HepG2 (cell line): ENCODE measurements around the gene DUS1L. TPM values are rescaled to one million over a fixed set of nuclear protein-coding genes. Genes with fewer than 3 reads are reported as not detected.
A peak's percentile ranks its signal among the peaks of the same experiment; 100 is the strongest.

Experiments used
- ATAC-seq: fragments of 200-7000 bp; cut with Tn5 transposase; 3 replicates; pipeline ENCODE4 v1.9.1; 2020; ENCODE audit warnings: mild to moderate bottlenecking, moderate library complexity
- BruUV-seq: library from RNA; stranded (reverse); fragments of 400-500 nt; replicated peaks from 2 replicates; lab custom pipeline; 2021; lab: Mats Ljungman, UMichigan
- CTCF ChIA-PET: fragments of 300-600 bp; formaldehyde crosslinking; extraction: SDS; loops from one replicate; lab custom pipeline; 2021; ENCODE audit warnings: low total read pairs, inconsistent platforms, low intra/inter-chr PET ratio; lab: Yijun Ruan, JAX
- POLR2A ChIA-PET: fragments of 350-600 bp; sonication (Branson Sonifier 250); formaldehyde crosslinking; loops from one replicate; lab custom pipeline; 2020; ENCODE audit warnings: antibody characterized with exemption, inconsistent platforms; lab: Yijun Ruan, JAX
- DNase-seq: peaks from one replicate; pipeline ENCODE4 v3.0.0-alpha.2; 2015; ENCODE audit warnings: low spot score
- FAIRE-seq: peaks from 3 replicates; lab custom pipeline; 2011; peaks lifted over from hg19 to GRCh38; lab: Jason Lieb, UNC
- H2AFZ ChIP-seq: one replicate; pipeline ENCODE4 v1.6.1; 2011; ENCODE audit warnings: low read length, inconsistent platforms
- H3K27ac ChIP-seq: fragments of 300-600 bp; 3 replicates; pipeline ENCODE4 v1.8.0; 2011; ENCODE audit warnings: mixed run types, mild to moderate bottlenecking, mixed read lengths, low read length, inconsistent platforms; ENCODE audit not compliant: insufficient read depth; ENCODE audit errors: extremely low read length
- H3K27me3 ChIP-seq, 2 experiments: fragments of 200-600 bp in 1 of 2; 2 replicates in 1 of 2; 3 replicates in 1 of 2; pipeline versions ENCODE4 v1.6.0 to v1.8.0; 2011; ENCODE audit warnings: low read length in 2 of 2, mild to moderate bottlenecking in 2 of 2, moderate library complexity in 2 of 2, inconsistent platforms in 1 of 2; ENCODE audit not compliant: insufficient read depth in 2 of 2, control insufficient read depth in 1 of 2
- H3K36me3 ChIP-seq, 2 experiments: fragments of 200-600 bp in 1 of 2; replicated peaks in 1 of 2; 2 replicates in 1 of 2; 3 replicates in 1 of 2; pipeline versions ENCODE4 v1.5.1 to v1.8.0; 2011; ENCODE audit warnings: low read length in 2 of 2, inconsistent platforms in 1 of 2; ENCODE audit not compliant: insufficient read depth in 2 of 2, control insufficient read depth in 1 of 2
- H3K4me1 ChIP-seq: 2 replicates; pipeline ENCODE4 v1.5.1; 2012; ENCODE audit warnings: low read length, inconsistent platforms; ENCODE audit not compliant: insufficient read depth
- H3K4me2 ChIP-seq: 2 replicates; pipeline ENCODE4 v1.6.0; 2011; ENCODE audit warnings: low read depth, low read length, inconsistent platforms
- H3K4me3 ChIP-seq, 3 experiments: fragments of 200-600 bp in 1 of 3; sonication (generic), shearing (Covaris generic) in 1 of 3; replicated peaks in 1 of 3; 2 replicates each; pipeline ENCODE4 v1.5.1; 2011 to 2016; ENCODE audit warnings: low read length in 3 of 3, inconsistent platforms in 2 of 3, low read depth in 2 of 3, mild to moderate bottlenecking in 2 of 3, control low read depth in 1 of 3, mixed read lengths in 1 of 3; ENCODE audit not compliant: insufficient read depth in 1 of 3
- H3K79me2 ChIP-seq: one replicate; pipeline ENCODE4 v1.6.1; 2011; ENCODE audit warnings: low read length, inconsistent platforms; ENCODE audit not compliant: insufficient read depth
- H3K9ac ChIP-seq: 2 replicates; pipeline ENCODE4 v1.6.0; 2011; ENCODE audit warnings: mild to moderate bottlenecking, low read depth, low read length, inconsistent platforms; ENCODE audit not compliant: insufficient read depth
- H3K9me3 ChIP-seq: 2 replicates; pipeline ENCODE4 v1.5.1; 2012; ENCODE audit warnings: mild to moderate bottlenecking, low read length
- H4K20me1 ChIP-seq: 2 replicates; pipeline ENCODE4 v1.6.0; 2011; ENCODE audit warnings: inconsistent platforms, mild to moderate bottlenecking, low read length, moderate library complexity; ENCODE audit not compliant: insufficient read depth
- EZH2 ChIP-seq: conservative IDR thresholded peaks from 2 replicates; pipeline ENCODE4 v1.6.1; 2012; ENCODE audit warnings: mild to moderate bottlenecking, low read depth, low read length, moderate library complexity
- GPN1 ChIP-seq: sonication (generic); formaldehyde crosslinking; IDR thresholded peaks from 2 replicates; pipeline ENCODE4 v1.5.1; 2020; ENCODE audit warnings: missing genetic modification reagents, borderline replicate concordance
- MXD1 ChIP-seq: sonication (generic); formaldehyde crosslinking; IDR thresholded peaks from 2 replicates; pipeline ENCODE4 v1.4.0; 2020; ENCODE audit warnings: mild to moderate bottlenecking, missing genetic modification reagents
- PAX8 ChIP-seq: sonication (generic); formaldehyde crosslinking; IDR thresholded peaks from 2 replicates; pipeline ENCODE4 v1.8.0; 2022; ENCODE audit warnings: mild to moderate bottlenecking, missing genetic modification reagents, borderline replicate concordance
- RBFOX2 ChIP-seq: fragments of 200-400 bp; formaldehyde crosslinking; IDR thresholded peaks from 2 replicates; pipeline ENCODE4 v1.6.1; 2017; ENCODE audit warnings: low read depth, mild to moderate bottlenecking, low read length
- TBX2 ChIP-seq: sonication (generic); formaldehyde crosslinking; IDR thresholded peaks from 2 replicates; pipeline ENCODE4 v1.5.0; 2020; ENCODE audit warnings: missing genetic modification reagents, mild to moderate bottlenecking, borderline replicate concordance
- TRAFD1 ChIP-seq: sonication (generic); formaldehyde crosslinking; IDR thresholded peaks from 2 replicates; pipeline ENCODE4 v1.5.1; 2020; ENCODE audit warnings: missing genetic modification reagents, mild to moderate bottlenecking, borderline replicate concordance
- ZBTB34 ChIP-seq: sonication (generic); formaldehyde crosslinking; IDR thresholded peaks from 2 replicates; pipeline ENCODE4 v1.8.0; 2022; ENCODE audit warnings: mild to moderate bottlenecking, missing genetic modification reagents
- ZNF17 ChIP-seq: sonication (generic); formaldehyde crosslinking; IDR thresholded peaks from 2 replicates; pipeline ENCODE4 v1.5.0; 2020; ENCODE audit warnings: mild to moderate bottlenecking, missing genetic modification reagents
- ZNF451 ChIP-seq: sonication (generic); formaldehyde crosslinking; IDR thresholded peaks from 2 replicates; pipeline ENCODE4 v1.5.0; 2020; ENCODE audit warnings: mild to moderate bottlenecking, missing genetic modification reagents
- ZNF484 ChIP-seq: sonication (generic); formaldehyde crosslinking; IDR thresholded peaks from 2 replicates; pipeline ENCODE4 v1.5.1; 2020; ENCODE audit warnings: mild to moderate bottlenecking, low read depth, missing genetic modification reagents, borderline replicate concordance
- ZNF513 ChIP-seq: sonication (generic); formaldehyde crosslinking; conservative IDR thresholded peaks from 2 replicates; pipeline ENCODE4 v1.5.0; 2020; ENCODE audit warnings: missing genetic modification reagents
- ZNF550 ChIP-seq: sonication (generic); formaldehyde crosslinking; IDR thresholded peaks from 2 replicates; pipeline ENCODE4 v1.4.0; 2020; ENCODE audit warnings: mild to moderate bottlenecking, missing genetic modification reagents, borderline replicate concordance
- ZNF577 ChIP-seq: sonication (generic); formaldehyde crosslinking; IDR thresholded peaks from 2 replicates; pipeline ENCODE4 v1.4.0; 2020; ENCODE audit warnings: mild to moderate bottlenecking, low read depth, missing genetic modification reagents, borderline replicate concordance
- ZNF615 ChIP-seq: sonication (generic); formaldehyde crosslinking; IDR thresholded peaks from 2 replicates; pipeline ENCODE4 v1.5.0; 2020; ENCODE audit warnings: mild to moderate bottlenecking, missing genetic modification reagents, borderline replicate concordance
- ZNF780A ChIP-seq: sonication (generic); formaldehyde crosslinking; IDR thresholded peaks from 2 replicates; pipeline ENCODE4 v1.8.0; 2022; ENCODE audit warnings: mild to moderate bottlenecking, missing genetic modification reagents, moderate library complexity
- WGBS: methylation state at CpG from one replicate; pipeline ENCODE4 v1.1.6; 2017; ENCODE audit warnings: low lambda C conversion rate; 5-methylcytosine and 5-hydroxymethylcytosine counted together
- in situ Hi-C: cut with HindIII; loops from 2 replicates; pipeline ENCODE4 v1.10.0; 2017; ENCODE audit warnings: low pct_unique_long_range_greater_than_20kb; ENCODE audit not compliant: extremely low pct_ligation_motif_present
- intact Hi-C: fragments of 100-400 bp; cut with micrococcal nuclease; formaldehyde crosslinking; loops from one replicate; pipeline ENCODE4 v1.10.0; 2022; ENCODE audit not compliant: unreplicated experiment
- polyA plus RNA-seq, 8 experiments: library from polyadenylated mRNA; depleted of rRNA in 3 of 8; stranded (reverse) in 7 of 8; unstranded in 1 of 8; fragments of >200 nt; fragmentation: Illumina TruSeq in 4 of 8; extraction: Trizol in 4 of 8; gene quantifications; 2 replicates each; pipeline versions ENCODE4 v1.2.1 to v1.2.3, GENCODE V29; 2011 to 2016; ENCODE audit warnings: low read depth in 4 of 8, missing spikeins in 1 of 8, mixed read lengths in 1 of 8; ENCODE audit not compliant: insufficient read depth in 1 of 8
- total RNA-seq, 5 experiments: library from RNA; depleted of rRNA; stranded (reverse); fragments of >200 nt; fragmentation: Illumina TruSeq; extraction: Trizol; gene quantifications; 2 replicates each; pipeline ENCODE4 v1.2.3, GENCODE V29; 2016; ENCODE audit warnings: low read depth in 1 of 5

DUS1L gene
- total and polyA plus RNA-seq, 2 of the 13 experiments (the other 11 are each of a cell fraction or from before 2014, with no cell fraction given), result 81.0 to 109 TPM

- no peak for ATAC-seq
- no peak for DNase-seq
- Histone ChIP-seq H3K4me2 (no peak overlapping the region), H3K36me3 (peaks cover 38 to 55% of the 10 kb centered on the region in 2 experiments), H3K27ac (peak overlapping the region; percentile 91), H2AFZ (no peak overlapping the region), H3K4me1 (peaks cover 46% of the 10 kb centered on the region), H3K9ac (peak overlapping the region; percentile 9; the same call in 1 of the 2 replicates), H3K4me3 (no peak overlapping the region; a peak in 1 of 6 replicates), H4K20me1 (no peaks in the 10 kb centered on the region; the same call in 1 of the 2 replicates), H3K27me3 (no peaks in the 10 kb centered on the region; a peak in 1 of 5 replicates), H3K9me3 (no peaks in the 10 kb centered on the region), H3K79me2 (peaks cover 19% of the 10 kb centered on the region)
- ChIA-PET POLR2A (interaction anchor here (0.7 to 3.1 kb wide), 15 partner anchors 9 to 261 kb away, joined by 3 to 28 read pairs (median 5); partner anchors contain the start of genes CD7, CENPX, DCXR and DUS1L), CTCF (no interaction called here)
- BruUV-seq, result TSS peak; percentile 17
- intact Hi-C loops, result no loop called here
- 95% methylated on average over 22 of the region's 28 CpGs for WGBS
- no peak for FAIRE-seq
- in situ Hi-C loops, result no loop called here
- no peak for TF ChIP-seq GPN1
- TF ChIP-seq TBX2, result no peak
- TF ChIP-seq ZNF577, result no peak
- TF ChIP-seq RBFOX2, result peak; percentile 28; the same call in 1 of the 2 replicates
- no peak for TF ChIP-seq ZNF17
- 0 out of 2 replicates have a peak, but pooled peaks have one; percentile 2 for TF ChIP-seq TRAFD1 (CRISPR knock-in tag)
- 0 out of 2 replicates have a peak, but pooled peaks have one; percentile 23 for TF ChIP-seq ZNF550 (CRISPR knock-in tag)
- TF ChIP-seq ZNF615 (CRISPR knock-in tag), result no peak
- TF ChIP-seq EZH2, result no peak
- no peak for TF ChIP-seq ZNF451
- no peak for TF ChIP-seq ZNF484
- peak; percentile 25; the same call in 1 of the 2 replicates for TF ChIP-seq MXD1
- no peak for TF ChIP-seq ZNF513
- TF ChIP-seq ZNF780A (CRISPR knock-in tag), result no peak
- 0 out of 2 replicates have a peak, but pooled peaks have one; percentile 11 for TF ChIP-seq ZBTB34 (CRISPR knock-in tag)
- peak; percentile 19; the same call in 1 of the 2 replicates for TF ChIP-seq PAX8 (CRISPR knock-in tag)
These were observed 9.5 kb downstream of the DUS1L start for GRCh38 chr17:82055965-82056728.
